Transverse colon (tissue), 4 donors: ENCODE data around the gene POLG. TPM values are rescaled to one million over a fixed set of nuclear protein-coding genes. Genes with fewer than 3 reads are reported as not detected.

ENCODE experiments used
- DNase-seq: peaks from one replicate; pipeline ENCODE4 v3.0.0-alpha.2; 2019
- H3K27ac ChIP-seq, 4 donors: fragments of 200-600 bp; sonication (generic); 2 replicates each; pipeline ENCODE4 v1.5.1; 2016 to 2018; ENCODE audit warnings: inconsistent platforms in 4 of 4
- H3K27me3 ChIP-seq: fragments of 200-600 bp; sonication (generic); 2 replicates; pipeline ENCODE4 v1.5.1; 2017; ENCODE audit warnings: inconsistent platforms
- H3K36me3 ChIP-seq, 4 donors: fragments of 200-600 bp; sonication (generic); 2 replicates each; pipeline ENCODE4 v1.5.1; 2017 to 2019; ENCODE audit warnings: inconsistent platforms in 4 of 4
- H3K4me1 ChIP-seq, 4 donors: fragments of 200-600 bp; sonication (generic); 2 replicates each; pipeline ENCODE4 v1.5.1; 2017 to 2020; ENCODE audit warnings: inconsistent platforms in 4 of 4
- H3K4me3 ChIP-seq, 4 donors: fragments of 200-600 bp; sonication (generic); 1 replicate in 1 of 4; 2 replicates in 3 of 4; pipeline versions ENCODE4 v1.5.1 to v1.6.1; 2017 to 2019; ENCODE audit warnings: inconsistent platforms in 4 of 4
- H3K9me3 ChIP-seq, 2 donors: fragments of 200-600 bp; sonication (generic); 2 replicates each; pipeline ENCODE4 v1.5.1; 2017 to 2019; ENCODE audit warnings: inconsistent platforms in 2 of 2
- CTCF ChIP-seq, 5 experiments: fragments of 200-600 bp in 3 of 5; fragments of 450-650 bp in 2 of 5; sonication (generic) in 3 of 5; IDR thresholded peaks; 1 replicate in 2 of 5; 2 replicates in 3 of 5; pipeline ENCODE4 v1.5.1; 2016 to 2017; ENCODE audit warnings: antibody characterized with exemption in 5 of 5, inconsistent platforms in 3 of 5, mild to moderate bottlenecking in 2 of 5, moderate library complexity in 1 of 5
- EP300 ChIP-seq: sonication (generic); formaldehyde crosslinking; IDR thresholded peaks from one replicate; pipeline ENCODE4 v1.6.1; 2017; ENCODE audit warnings: antibody characterized with exemption, low read depth
- POLR2A ChIP-seq: fragments of 450-650 bp; IDR thresholded peaks from one replicate; pipeline ENCODE4 v1.6.1; 2016; ENCODE audit warnings: antibody characterized with exemption, mild to moderate bottlenecking, moderate library complexity
- POLR2AphosphoS5 ChIP-seq, 3 donors: sonication (generic); formaldehyde crosslinking; IDR thresholded peaks; one replicate each; pipeline ENCODE4 v1.6.1; 2016; ENCODE audit warnings: antibody characterized with exemption in 3 of 3
- WGBS, 2 donors: methylation state at CpG; one replicate each; pipeline ENCODE4 v1.1.5; 2018; ENCODE audit warnings: low coverage in 1 of 2; 5-methylcytosine and 5-hydroxymethylcytosine counted together
- in situ Hi-C, 4 donors: fragments of 200-750 bp; cut with MboI; loops; one replicate each; pipeline versions ENCODE4 v1.15.0 to v1.15.1; 2017; ENCODE audit warnings: low sequenced_read_pairs in 3 of 4, low pct_ligation_motif_present in 1 of 4, low pct_unique_long_range_greater_than_20kb in 1 of 4
- intact Hi-C: fragments of 100-400 bp; cut with DNase I; formaldehyde crosslinking; loops from one replicate; pipeline ENCODE4 v1.15.1; 2023; ENCODE audit warnings: low total_unique reads
- total RNA-seq, 4 donors: library from RNA; depleted of rRNA; stranded (reverse); fragments of >200 nt; gene quantifications; one replicate each; pipeline ENCODE4 v1.1.0, GENCODE V29; 2016

POLG gene
- total RNA-seq, 4 donors from 2014 or later: 64.5 to 204 (median 114) TPM

GRCh38 chr15:89308236-89308635 is 26.4 kb downstream of the POLG start:
- Histone ChIP-seq H3K27ac (no peak overlapping the region), H3K27me3 (no peaks in the 10 kb centered on the region), H3K9me3 (no peaks in the 10 kb centered on the region), H3K4me3 (no peak overlapping the region), H3K4me1 (no peaks in the 10 kb centered on the region), H3K36me3 (peaks cover 0 to 4% (median 0%) of the 10 kb centered on the region in 4 donors)
- in situ Hi-C loops (no loop called here), intact Hi-C loops (no loop called here)
- TF ChIP-seq EP300: no peak
- TF ChIP-seq POLR2A: no peak
- TF ChIP-seq CTCF (IDR thresholded peaks at IDR 0.05): no peak
- no peak for TF ChIP-seq POLR2AphosphoS5 (IDR thresholded peaks at IDR 0.05)
- DNase-seq: no peak
- WGBS, 2 donors: 63 to 88% methylated on average over 2 to 3 of the region's 3 CpGs

- no peak for DNase-seq
- no peak for TF ChIP-seq POLR2AphosphoS5 (IDR thresholded peaks at IDR 0.05)
- TF ChIP-seq EP300: no peak
- TF ChIP-seq CTCF (IDR thresholded peaks at IDR 0.05): no peak
- no peak for TF ChIP-seq POLR2A
- Histone ChIP-seq H3K27ac (no peak overlapping the region), H3K9me3 (no peaks in the 10 kb centered on the region), H3K36me3 (peaks cover 0 to 4% (median 0%) of the 10 kb centered on the region in 4 donors), H3K27me3 (no peaks in the 10 kb centered on the region), H3K4me3 (no peak overlapping the region), H3K4me1 (no peaks in the 10 kb centered on the region)
- intact Hi-C loops (no loop called here), in situ Hi-C loops (no loop called here)
- 88% methylated on average over 2 of the region's 2 CpGs; no CpG with 5 or more reads in 1 of the 2 donors for WGBS, 2 donors
Measured at GRCh38 chr15:89307791-89308190, 26.8 kb downstream of the POLG start.

- WGBS, 2 donors: 90 to 100% methylated on average over 2 of the region's 2 CpGs
- H3K27ac ChIP-seq: no peak overlapping the region
- intact Hi-C loops (no loop called here), in situ Hi-C loops (no loop called here)
- H3K4me1 ChIP-seq: no peaks in the 10 kb centered on the region
- no peak for DNase-seq
- TF ChIP-seq POLR2AphosphoS5 (IDR thresholded peaks at IDR 0.05) (no peak), EP300 (no peak), POLR2A (no peak), CTCF (IDR thresholded peaks at IDR 0.05) (no peak)
- no peaks in the 10 kb centered on the region for H3K27me3 ChIP-seq
- H3K4me3 ChIP-seq: no peak overlapping the region
- no peaks in the 10 kb centered on the region for H3K9me3 ChIP-seq
- peaks cover 0 to 4% (median 0%) of the 10 kb centered on the region in 4 donors for H3K36me3 ChIP-seq
Measured at GRCh38 chr15:89307046-89307587, 27.5 kb downstream of the POLG start.

GRCh38 chr15:89305395-89305794 is 29.2 kb downstream of the POLG start:
- Histone ChIP-seq H3K36me3 (peaks cover 0 to 4% (median 0%) of the 10 kb centered on the region in 4 donors), H3K4me1 (no peaks in the 10 kb centered on the region), H3K9me3 (no peaks in the 10 kb centered on the region), H3K27ac (no peak overlapping the region), H3K4me3 (no peak overlapping the region), H3K27me3 (no peaks in the 10 kb centered on the region)
- 97 to 100% methylated on average over 1 to 3 of the region's 3 CpGs for WGBS, 2 donors
- TF ChIP-seq EP300 (no peak), POLR2AphosphoS5 (IDR thresholded peaks at IDR 0.05) (no peak), POLR2A (no peak), CTCF (IDR thresholded peaks at IDR 0.05) (no peak)
- DNase-seq: no peak
- intact Hi-C loops (no loop called here), in situ Hi-C loops (no loop called here)
